Tibial nerve (tissue), 4 donors: ENCODE data around the gene ZNF331. TPM values are rescaled to one million over a fixed set of nuclear protein-coding genes. Genes with fewer than 3 reads are reported as not detected.

Source experiments
- DNase-seq, 2 donors: peaks; one replicate each; pipeline ENCODE4 v3.0.0-alpha.2; 2019; ENCODE audit warnings: low spot score in 2 of 2
- H3K27ac ChIP-seq, 4 donors: fragments of 200-600 bp; sonication (generic) in 3 of 4; one replicate each; pipeline ENCODE4 v1.5.1; 2017 to 2019; ENCODE audit warnings: mild to moderate bottlenecking in 1 of 4
- H3K27me3 ChIP-seq, 2 donors: fragments of 200-600 bp; sonication (generic) in 1 of 2; one replicate each; pipeline versions ENCODE4 v1.5.1 to v1.6.0; 2017 to 2019
- H3K36me3 ChIP-seq, 3 donors: fragments of 200-600 bp; sonication (generic); one replicate each; pipeline ENCODE4 v1.5.1; 2018 to 2019
- H3K4me1 ChIP-seq, 4 donors: fragments of 200-600 bp; sonication (generic) in 3 of 4; one replicate each; pipeline ENCODE4 v1.5.1; 2017 to 2019
- H3K4me3 ChIP-seq, 4 donors: fragments of 200-600 bp; sonication (generic) in 3 of 4; one replicate each; pipeline ENCODE4 v1.5.1; 2017 to 2019; ENCODE audit warnings: mild to moderate bottlenecking in 1 of 4, moderate library complexity in 1 of 4
- H3K9me3 ChIP-seq, 4 donors: fragments of 200-600 bp; sonication (generic) in 3 of 4; one replicate each; pipeline ENCODE4 v1.5.1; 2017 to 2019
- CTCF ChIP-seq, 5 experiments: fragments of 200-600 bp in 3 of 5; fragments of 450-650 bp in 2 of 5; sonication (generic) in 3 of 5; IDR thresholded peaks; one replicate each; pipeline ENCODE4 v1.5.1; 2016 to 2019; ENCODE audit warnings: antibody characterized with exemption in 5 of 5, mild to moderate bottlenecking in 3 of 5, moderate library complexity in 2 of 5
- EP300 ChIP-seq, 2 donors: sonication (generic); formaldehyde crosslinking; IDR thresholded peaks; one replicate each; pipeline ENCODE4 v1.6.1; 2017; ENCODE audit warnings: antibody characterized with exemption in 2 of 2, mild to moderate bottlenecking in 1 of 2
- POLR2A ChIP-seq, 2 donors: fragments of 450-650 bp; IDR thresholded peaks; one replicate each; pipeline ENCODE4 v1.6.1; 2017; ENCODE audit warnings: antibody characterized with exemption in 2 of 2, mild to moderate bottlenecking in 2 of 2, moderate library complexity in 2 of 2
- WGBS, 2 donors: methylation state at CpG; one replicate each; pipeline ENCODE4 v1.1.5; 2018; 5-methylcytosine and 5-hydroxymethylcytosine counted together
- total RNA-seq, 4 donors: library from RNA; depleted of rRNA; stranded (reverse); fragments of >200 nt; gene quantifications; one replicate each; pipeline ENCODE4 v1.1.0, GENCODE V29; 2016

ZNF331 gene
- total RNA-seq, 4 donors from 2014 or later: 27.3 to 46.8 (median 32.9) TPM

GRCh38 chr19:53621885-53622740 is 84.2 kb downstream of the ZNF331 start:
- no peak for DNase-seq

GRCh38 chr19:53624771-53625545 is 87.0 kb downstream of the ZNF331 start:
- H3K27ac ChIP-seq: no peak overlapping the region
- 72 to 74% methylated on average over 16 of the region's 16 CpGs for WGBS, 2 donors
- no peaks in the 10 kb centered on the region for H3K27me3 ChIP-seq
- no peaks in the 10 kb centered on the region for H3K9me3 ChIP-seq
- no peaks in the 10 kb centered on the region for H3K4me1 ChIP-seq
- no peak for DNase-seq
- no peak overlapping the region for H3K4me3 ChIP-seq
- H3K36me3 ChIP-seq: no peaks in the 10 kb centered on the region
- TF ChIP-seq CTCF (IDR thresholded peaks at IDR 0.05): no peak

More at GRCh38 chr19:53621885-53622740, 84.2 kb downstream of the ZNF331 start:
- no peak overlapping the region for H3K4me3 ChIP-seq
- no peaks in the 10 kb centered on the region for H3K27me3 ChIP-seq
- H3K36me3 ChIP-seq: no peaks in the 10 kb centered on the region
- no peak overlapping the region for H3K27ac ChIP-seq
- TF ChIP-seq EP300 (IDR thresholded peaks at IDR 0.05) (no peak), CTCF (IDR thresholded peaks at IDR 0.05) (no peak), POLR2A (IDR thresholded peaks at IDR 0.05) (no peak)
- peaks cover 0 to under 1% (median 0%) of the 10 kb centered on the region in 4 donors for H3K9me3 ChIP-seq
- H3K4me1 ChIP-seq: no peaks in the 10 kb centered on the region
- 44 to 54% methylated on average over 8 of the region's 8 CpGs for WGBS, 2 donors

GRCh38 chr19:53626486-53626885 is 88.5 kb downstream of the ZNF331 start:
- no peaks in the 10 kb centered on the region for H3K36me3 ChIP-seq
- H3K4me3 ChIP-seq: no peak overlapping the region
- H3K27me3 ChIP-seq: no peaks in the 10 kb centered on the region
- no peak for TF ChIP-seq POLR2A (IDR thresholded peaks at IDR 0.05)
- TF ChIP-seq CTCF (IDR thresholded peaks at IDR 0.05): no peak
- TF ChIP-seq EP300 (IDR thresholded peaks at IDR 0.05): no peak
- 89 to 93% methylated on average over 9 of the region's 9 CpGs for WGBS, 2 donors
- no peak for DNase-seq
- H3K4me1 ChIP-seq: no peaks in the 10 kb centered on the region
- no peak overlapping the region for H3K27ac ChIP-seq
- H3K9me3 ChIP-seq: no peaks in the 10 kb centered on the region

GRCh38 chr19:53626976-53627375 is 89.0 kb downstream of the ZNF331 start:
- no peak for TF ChIP-seq CTCF (IDR thresholded peaks at IDR 0.05)
- no peak for TF ChIP-seq EP300 (IDR thresholded peaks at IDR 0.05)
- no peak for TF ChIP-seq POLR2A (IDR thresholded peaks at IDR 0.05)
- WGBS, 2 donors: 84 to 85% methylated on average over 6 of the region's 6 CpGs
- no peaks in the 10 kb centered on the region for H3K9me3 ChIP-seq
- H3K4me3 ChIP-seq: no peak overlapping the region
- no peak overlapping the region for H3K27ac ChIP-seq
- no peak for DNase-seq
- H3K4me1 ChIP-seq: no peaks in the 10 kb centered on the region
- no peaks in the 10 kb centered on the region for H3K27me3 ChIP-seq
- no peaks in the 10 kb centered on the region for H3K36me3 ChIP-seq

Other genes starting within 250 kb of the ZNF331 start
- gene ZNF845, start 204.4 kb upstream of the ZNF331 start, total RNA-seq: 10 to 100 TPM in 1 of 4 donors, 1 to 10 TPM in 3; 5.7 to 11.1 (median 7.6) TPM
- gene ZNF525, start 172.4 kb upstream of the ZNF331 start, total RNA-seq: 1 to 10 TPM; 4.2 to 9.6 (median 7.3) TPM
- gene ZNF765, start 143.0 kb upstream of the ZNF331 start, total RNA-seq: 10 to 100 TPM in 3 of 4 donors, 1 to 10 TPM in 1; 7.2 to 16.5 (median 10.1) TPM
- gene ZNF761, start 106.2 kb upstream of the ZNF331 start, total RNA-seq: 10 to 100 TPM in 2 of 4 donors, 1 to 10 TPM in 2; 9.2 to 15.3 (median 10.5) TPM
- 1 to 10 TPM; 2.5 to 4.9 (median 3.8) TPM for gene ZNF813, start 70.4 kb upstream of the ZNF331 start, total RNA-seq
- not detected for gene DPRX, start 93.9 kb downstream of the ZNF331 start, total RNA-seq